Left ventricle myocardium inferior (tissue), 1 donor: ENCODE data around the gene COL15A1. TPM values are rescaled to one million over a fixed set of nuclear protein-coding genes. Genes with fewer than 3 reads are reported as not detected.

Experiments
- DNase-seq: peaks from one replicate; pipeline ENCODE4 v3.0.0-alpha.2; 2020
- H3K27ac ChIP-seq: fragments of 200-600 bp; replicated peaks from 2 replicates; pipeline ENCODE4 v1.8.0; 2021
- H3K27me3 ChIP-seq: fragments of 200-600 bp; 2 replicates; pipeline ENCODE4 v1.8.0; 2021; ENCODE audit warnings: low read depth
- H3K36me3 ChIP-seq: fragments of 200-600 bp; 2 replicates; pipeline ENCODE4 v1.8.0; 2021
- H3K4me1 ChIP-seq: fragments of 200-600 bp; 2 replicates; pipeline ENCODE4 v1.8.0; 2021
- H3K4me3 ChIP-seq: fragments of 200-600 bp; 2 replicates; pipeline ENCODE4 v1.8.0; 2021; ENCODE audit warnings: mild to moderate bottlenecking, moderate library complexity
- H3K9me3 ChIP-seq: fragments of 200-600 bp; replicated peaks from 2 replicates; pipeline ENCODE4 v1.8.0; 2021
- CTCF ChIP-seq: fragments of 200-600 bp; IDR thresholded peaks from 2 replicates; pipeline ENCODE4 v1.8.0; 2021; ENCODE audit warnings: antibody characterized with exemption, mild to moderate bottlenecking, borderline replicate concordance
- intact Hi-C: fragments of 100-400 bp; cut with micrococcal nuclease; formaldehyde crosslinking; loops from one replicate; pipeline ENCODE4 v1.11.0; 2022
- total RNA-seq: library from RNA; stranded (reverse); fragmentation: NEBNext Ultra II Directional; extraction: Animal tissue kit (Norgen Biotek cat#: 25700); gene quantifications from one replicate; pipeline ENCODE4 v1.2.1, GENCODE V29; 2021
- donor health status: DM: no; HTN: yes; CAD: no; lungs with severe emphysema.

COL15A1 gene
- total RNA-seq, 1 donor from 2014 or later = 45.4 TPM

- Histone ChIP-seq H3K27ac (peak overlapping the region; percentile 66), H3K9me3 (no peaks in the 10 kb centered on the region), H3K4me1 (peaks cover 28% of the 10 kb centered on the region), H3K4me3 (no peak overlapping the region), H3K36me3 (peaks cover 71% of the 10 kb centered on the region), H3K27me3 (no peaks in the 10 kb centered on the region)
- no peak for DNase-seq
- no peak for TF ChIP-seq CTCF
- intact Hi-C loops = loop anchor here (10.0 kb wide), 1 partner anchor 116 kb away; no protein-coding TSS in a partner anchor
Measured at GRCh38 chr9:99018653-99019052, 74.9 kb downstream of the COL15A1 start.

- no peak for TF ChIP-seq CTCF
- peak overlapping the region; percentile 66 for H3K27ac ChIP-seq
- H3K27me3 ChIP-seq = no peaks in the 10 kb centered on the region
- no peak for DNase-seq
- no peaks in the 10 kb centered on the region for H3K9me3 ChIP-seq
- no peak overlapping the region for H3K4me3 ChIP-seq
- peaks cover 74% of the 10 kb centered on the region for H3K36me3 ChIP-seq
- intact Hi-C loops = loop anchor here (10.0 kb wide), 1 partner anchor 115 kb away; no protein-coding TSS in a partner anchor
- peaks cover 32% of the 10 kb centered on the region for H3K4me1 ChIP-seq
Measured at GRCh38 chr9:99019510-99020331, 76.0 kb downstream of the COL15A1 start.

GRCh38 chr9:99020786-99021436, 77.2 kb downstream of the COL15A1 start:
- intact Hi-C loops = no loop called here
- Histone ChIP-seq H3K36me3 (peaks cover 78% of the 10 kb centered on the region), H3K9me3 (no peaks in the 10 kb centered on the region), H3K4me1 (peaks cover 32% of the 10 kb centered on the region), H3K27ac (peak overlapping the region; percentile 66), H3K27me3 (no peaks in the 10 kb centered on the region), H3K4me3 (no peak overlapping the region)
- DNase-seq = no peak
- no peak for TF ChIP-seq CTCF

- DNase-seq = no peak
- TF ChIP-seq CTCF = no peak
- Histone ChIP-seq H3K9me3 (no peaks in the 10 kb centered on the region), H3K36me3 (peaks cover 78% of the 10 kb centered on the region), H3K27ac (peak overlapping the region; percentile 66), H3K27me3 (no peaks in the 10 kb centered on the region), H3K4me3 (no peak overlapping the region), H3K4me1 (peaks cover 32% of the 10 kb centered on the region)
- intact Hi-C loops = no loop called here
Measured at GRCh38 chr9:99021512-99021911, 77.8 kb downstream of the COL15A1 start.

GRCh38 chr9:99023231-99023630, 79.5 kb downstream of the COL15A1 start:
- peaks cover 68% of the 10 kb centered on the region for H3K36me3 ChIP-seq
- H3K27ac ChIP-seq = peak overlapping the region; percentile 66
- no peaks in the 10 kb centered on the region for H3K27me3 ChIP-seq
- no peak for DNase-seq
- no peak overlapping the region for H3K4me3 ChIP-seq
- TF ChIP-seq CTCF = no peak
- intact Hi-C loops = no loop called here
- no peaks in the 10 kb centered on the region for H3K9me3 ChIP-seq
- peaks cover 32% of the 10 kb centered on the region for H3K4me1 ChIP-seq
